DND-41 (cell line): ENCODE measurements around the gene DENND1A.

ENCODE experiments used
- CTCF ChIP-seq: IDR thresholded peaks from 2 replicates; pipeline ENCODE4 v1.5.1; 2012; ENCODE audit warnings: borderline replicate concordance, low read length, moderate library complexity, mild to moderate bottlenecking; ENCODE audit not compliant: poor library complexity, severe bottlenecking; ENCODE audit errors: extremely low read depth
- EZH2 ChIP-seq: IDR thresholded peaks from 3 replicates; pipeline ENCODE4 v1.6.1; 2012; ENCODE audit warnings: borderline replicate concordance, low read depth, mild to moderate bottlenecking, moderate library complexity, low read length, inconsistent platforms; ENCODE audit not compliant: severe bottlenecking

- TF ChIP-seq EZH2: no peak
- TF ChIP-seq CTCF: no peak
These were observed 474.7 kb downstream of the DENND1A start for GRCh38 chr9:123455187-123455586.
